ENCODE results near the gene RALGAPA1. TPM values are rescaled to one million over a fixed set of nuclear protein-coding genes. Genes with fewer than 3 reads are reported as not detected.
"Not testable (repeated sequence)": the region's sequence is repeated elsewhere in the genome, so short reads cannot be mapped to it uniquely, and the experiment has no call there.

Gene RALGAPA1
- polyA plus RNA-seq, 1 donor (not counting 4 experiments of a cell fraction or from before 2014, with no cell fraction given) = 12.1 TPM

DNA sequence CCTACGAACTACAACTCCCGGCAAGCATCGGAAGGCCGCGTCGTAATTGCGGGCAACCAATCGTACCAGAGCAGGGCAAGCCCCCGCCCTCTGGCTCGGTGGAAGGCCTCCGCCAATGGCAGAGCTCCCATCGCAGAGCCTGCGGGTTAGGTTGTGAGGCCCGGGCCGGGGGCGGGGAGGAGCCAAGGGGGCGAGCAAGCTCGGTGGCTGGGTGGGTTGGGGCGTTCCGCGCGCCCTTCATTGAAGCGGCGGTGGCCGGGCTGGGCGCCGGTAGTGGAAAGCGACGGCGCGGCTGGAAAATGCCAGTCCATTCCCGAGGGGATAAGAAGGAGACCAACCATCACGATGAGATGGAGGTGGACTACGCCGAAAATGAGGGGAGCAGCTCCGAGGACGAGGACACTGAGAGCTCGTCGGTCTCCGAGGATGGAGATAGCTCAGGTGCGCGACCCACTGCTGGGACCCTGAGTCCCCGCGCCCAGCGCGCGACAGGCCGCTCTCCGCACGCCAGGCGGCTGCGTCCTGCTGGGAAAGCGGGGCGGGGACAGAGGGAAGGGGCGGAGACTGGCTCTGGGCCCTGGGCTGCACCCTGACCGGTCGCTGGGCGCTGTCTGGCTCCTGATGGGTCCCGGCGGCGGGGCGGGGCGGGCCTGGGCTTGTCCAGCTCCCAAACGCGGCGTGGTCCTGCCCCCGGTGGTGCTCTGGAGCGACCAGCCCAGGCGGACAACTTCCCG lies 17.3 kb upstream of the RALGAPA1 start, which contains the start of gene BRMS1L:
BRMS1L (plus strand) TSS at position 121 of the 734 bp plus-strand sequence; CDS start at position 300, 179 bp downstream.
- FAIRE-seq (peak; percentile 83), DNase-seq (ENCODE audit: low read depth, low spot score) (peak; percentile 94)
- H3K9me1 ChIP-seq (ENCODE audit: control insufficient read depth, extremely low read depth, insufficient read depth, low read length) = no peaks in the 10 kb centered on the region
- H3K4me2 ChIP-seq (ENCODE audit: control insufficient read depth, extremely low read depth, insufficient read depth, low read depth, low read length) = peak within 1 kb of the TSS; percentile 88
- dilution Hi-C loops (cut with MboI; ENCODE audit: extremely low pct_ligation_motif_present, low sequenced_read_pairs) = no loop called here
- H3K27ac ChIP-seq (ENCODE audit: control insufficient read depth, insufficient read depth, low read length) = peak within 1 kb of the TSS; percentile 84
- no peaks in the 10 kb centered on the region for H4K20me1 ChIP-seq (ENCODE audit: control insufficient read depth, extremely low read depth, insufficient read depth, low read length)
- no peaks in the 10 kb centered on the region for H3K36me3 ChIP-seq (ENCODE audit: control insufficient read depth in 2 of 2, extremely low read depth in 1 of 2, insufficient read depth in 2 of 2, low read length in 2 of 2)
- H2AFZ ChIP-seq (ENCODE audit: control insufficient read depth, low read length) = peak within 1 kb of the TSS; percentile 99
- H3K4me3 ChIP-seq (ENCODE audit: control insufficient read depth in 2 of 3, extremely low read depth in 1 of 3, insufficient read depth in 2 of 3, low read depth in 1 of 3, low read length in 3 of 3) = peak within 1 kb of the TSS; percentile 54 to 88 (median 87)
- H3K27me3 ChIP-seq (ENCODE audit: control insufficient read depth, extremely low read depth, insufficient read depth, low read length) = no peaks in the 10 kb centered on the region
- peaks cover 14% of the 10 kb centered on the region for H3K79me2 ChIP-seq (ENCODE audit: control insufficient read depth, insufficient read depth, low read length)
- TF ChIP-seq, protein P1, sequence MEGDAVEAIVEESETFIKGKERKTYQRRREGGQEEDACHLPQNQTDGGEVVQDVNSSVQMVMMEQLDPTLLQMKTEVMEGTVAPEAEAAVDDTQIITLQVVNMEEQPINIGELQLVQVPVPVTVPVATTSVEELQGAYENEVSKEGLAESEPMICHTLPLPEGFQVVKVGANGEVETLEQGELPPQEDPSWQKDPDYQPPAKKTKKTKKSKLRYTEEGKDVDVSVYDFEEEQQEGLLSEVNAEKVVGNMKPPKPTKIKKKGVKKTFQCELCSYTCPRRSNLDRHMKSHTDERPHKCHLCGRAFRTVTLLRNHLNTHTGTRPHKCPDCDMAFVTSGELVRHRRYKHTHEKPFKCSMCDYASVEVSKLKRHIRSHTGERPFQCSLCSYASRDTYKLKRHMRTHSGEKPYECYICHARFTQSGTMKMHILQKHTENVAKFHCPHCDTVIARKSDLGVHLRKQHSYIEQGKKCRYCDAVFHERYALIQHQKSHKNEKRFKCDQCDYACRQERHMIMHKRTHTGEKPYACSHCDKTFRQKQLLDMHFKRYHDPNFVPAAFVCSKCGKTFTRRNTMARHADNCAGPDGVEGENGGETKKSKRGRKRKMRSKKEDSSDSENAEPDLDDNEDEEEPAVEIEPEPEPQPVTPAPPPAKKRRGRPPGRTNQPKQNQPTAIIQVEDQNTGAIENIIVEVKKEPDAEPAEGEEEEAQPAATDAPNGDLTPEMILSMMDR (optimal IDR thresholded peaks at IDR 0.05 in 1 of 3, IDR thresholded peaks at IDR 0.05 in 1 of 3, conservative IDR thresholded peaks at IDR 0.05 in 1 of 3; ENCODE audit: extremely low read depth in 1 of 3, insufficient read depth in 2 of 3, low read length in 3 of 3) = peak in 1 of 3 experiments; percentile 13
- no peak for TF ChIP-seq EZH2 (IDR thresholded peaks at IDR 0.05; ENCODE audit: low read length)
- peaks cover 20% of the 10 kb centered on the region for H3K4me1 ChIP-seq (ENCODE audit: control insufficient read depth, extremely low read depth, insufficient read depth, low read length)
- H3K9ac ChIP-seq (ENCODE audit: control insufficient read depth, extremely low read depth, insufficient read depth, low read length) = peak within 1 kb of the TSS; percentile 90
- H3K9me3 ChIP-seq (ENCODE audit: control insufficient read depth, low read depth, low read length) = no peaks in the 10 kb centered on the region

DNA sequence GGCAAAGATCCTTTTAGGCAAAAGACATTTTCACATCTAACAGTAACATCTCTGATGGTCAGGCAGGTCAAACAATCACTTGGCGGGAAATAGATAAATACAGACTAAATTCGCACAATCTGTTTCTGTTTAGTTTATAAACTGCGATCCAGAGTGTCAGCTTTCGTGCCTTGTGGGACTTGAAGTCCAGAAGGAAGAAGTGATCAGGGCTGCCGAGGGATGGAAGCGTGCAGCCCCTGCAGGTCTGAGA lies 16.8 kb upstream of the RALGAPA1 start:
- H3K4me2 ChIP-seq (ENCODE audit: control insufficient read depth, extremely low read depth, insufficient read depth, low read depth, low read length) = peak overlapping the region; percentile 88
- peak overlapping the region; percentile 67 for H3K27ac ChIP-seq (ENCODE audit: control insufficient read depth, insufficient read depth, low read length)
- peak overlapping the region; percentile 94 for H2AFZ ChIP-seq (ENCODE audit: control insufficient read depth, low read length)
- peaks cover 14% of the 10 kb centered on the region for H3K79me2 ChIP-seq (ENCODE audit: control insufficient read depth, insufficient read depth, low read length)
- no peaks in the 10 kb centered on the region for H4K20me1 ChIP-seq (ENCODE audit: control insufficient read depth, extremely low read depth, insufficient read depth, low read length)
- dilution Hi-C loops (cut with MboI; ENCODE audit: extremely low pct_ligation_motif_present, low sequenced_read_pairs) = no loop called here
- FAIRE-seq (no peak), DNase-seq (ENCODE audit: low read depth, low spot score) (no peak)
- peak overlapping the region; percentile 54 to 88 (median 87) for H3K4me3 ChIP-seq (ENCODE audit: control insufficient read depth in 2 of 3, extremely low read depth in 1 of 3, insufficient read depth in 2 of 3, low read depth in 1 of 3, low read length in 3 of 3)
- H3K9ac ChIP-seq (ENCODE audit: control insufficient read depth, extremely low read depth, insufficient read depth, low read length) = peak overlapping the region; percentile 90
- peaks cover 20% of the 10 kb centered on the region for H3K4me1 ChIP-seq (ENCODE audit: control insufficient read depth, extremely low read depth, insufficient read depth, low read length)
- TF ChIP-seq, protein P1 (optimal IDR thresholded peaks at IDR 0.05 in 1 of 3, IDR thresholded peaks at IDR 0.05 in 1 of 3, conservative IDR thresholded peaks at IDR 0.05 in 1 of 3; ENCODE audit: extremely low read depth in 1 of 3, insufficient read depth in 2 of 3, low read length in 3 of 3) = no peak
- TF ChIP-seq EZH2 (IDR thresholded peaks at IDR 0.05; ENCODE audit: low read length) = no peak
- no peaks in the 10 kb centered on the region for H3K36me3 ChIP-seq (ENCODE audit: control insufficient read depth in 2 of 2, extremely low read depth in 1 of 2, insufficient read depth in 2 of 2, low read length in 2 of 2)
- H3K27me3 ChIP-seq (ENCODE audit: control insufficient read depth, extremely low read depth, insufficient read depth, low read length) = no peaks in the 10 kb centered on the region
- H3K9me1 ChIP-seq (ENCODE audit: control insufficient read depth, extremely low read depth, insufficient read depth, low read length) = no peaks in the 10 kb centered on the region
- no peaks in the 10 kb centered on the region for H3K9me3 ChIP-seq (ENCODE audit: control insufficient read depth, low read depth, low read length)

DNA sequence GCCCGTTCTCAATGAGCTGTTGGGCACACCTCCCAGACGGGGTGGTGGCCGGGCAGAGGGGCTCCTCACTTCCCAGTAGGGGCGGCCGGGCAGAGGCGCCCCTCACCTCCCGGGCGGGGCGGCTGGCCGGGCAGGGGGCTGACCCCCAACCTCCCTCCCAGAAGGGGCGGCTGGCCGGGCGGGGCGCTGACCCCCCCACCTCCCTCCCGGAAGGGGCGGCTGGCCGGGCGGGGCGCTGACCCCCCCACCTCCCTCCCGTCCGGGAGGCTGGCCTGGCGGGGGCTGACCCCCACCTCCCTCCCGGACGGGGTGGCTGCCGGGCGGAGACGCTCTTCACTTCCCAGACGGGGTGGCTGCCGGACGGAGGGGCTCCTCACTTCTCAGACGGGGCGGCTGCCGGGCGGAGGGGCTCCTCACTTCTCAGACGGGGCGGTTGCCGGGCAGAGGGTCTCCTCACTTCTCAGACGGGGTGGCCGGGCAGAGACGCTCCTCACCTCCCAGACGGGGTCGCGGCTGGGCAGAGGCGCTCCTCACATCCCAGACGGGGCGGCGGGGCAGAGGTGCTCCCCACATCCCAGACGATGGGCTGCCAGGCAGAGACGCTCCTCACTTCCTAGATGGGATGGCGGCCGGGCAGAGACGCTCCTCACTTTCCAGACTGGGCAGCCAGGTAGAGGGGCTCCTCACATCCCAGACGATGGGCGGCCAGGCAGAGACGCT lies 15.5 kb upstream of the RALGAPA1 start:
- H3K4me2 ChIP-seq (ENCODE audit: control insufficient read depth, extremely low read depth, insufficient read depth, low read depth, low read length); dilution Hi-C loops (cut with MboI; ENCODE audit: extremely low pct_ligation_motif_present, low sequenced_read_pairs); H3K36me3 ChIP-seq (ENCODE audit: control insufficient read depth in 2 of 2, extremely low read depth in 1 of 2, insufficient read depth in 2 of 2, low read length in 2 of 2); FAIRE-seq; H3K9me1 ChIP-seq (ENCODE audit: control insufficient read depth, extremely low read depth, insufficient read depth, low read length); H3K4me3 ChIP-seq (ENCODE audit: control insufficient read depth in 2 of 3, extremely low read depth in 1 of 3, insufficient read depth in 2 of 3, low read depth in 1 of 3, low read length in 3 of 3); H2AFZ ChIP-seq (ENCODE audit: control insufficient read depth, low read length); H3K9me3 ChIP-seq (ENCODE audit: control insufficient read depth, low read depth, low read length); H3K9ac ChIP-seq (ENCODE audit: control insufficient read depth, extremely low read depth, insufficient read depth, low read length); H3K27ac ChIP-seq (ENCODE audit: control insufficient read depth, insufficient read depth, low read length); H3K27me3 ChIP-seq (ENCODE audit: control insufficient read depth, extremely low read depth, insufficient read depth, low read length); H4K20me1 ChIP-seq (ENCODE audit: control insufficient read depth, extremely low read depth, insufficient read depth, low read length); DNase-seq (ENCODE audit: low read depth, low spot score): not testable (repeated sequence)
- peaks cover 26% of the 10 kb centered on the region for H3K4me1 ChIP-seq (ENCODE audit: control insufficient read depth, extremely low read depth, insufficient read depth, low read length)
- peaks cover 14% of the 10 kb centered on the region for H3K79me2 ChIP-seq (ENCODE audit: control insufficient read depth, insufficient read depth, low read length)
